Erythroblast (primary cell): Measurements from ENCODE around the gene PHKB.

Experiments used
- GATA1 ChIP-seq: IDR thresholded peaks from 2 replicates; pipeline ENCODE4 v1.6.1; 2011; ENCODE audit warnings: low read depth, mild to moderate bottlenecking, control low read depth, low read length, moderate library complexity
- POLR2A ChIP-seq: IDR thresholded peaks from 2 replicates; pipeline ENCODE4 v1.6.1; 2011; ENCODE audit warnings: mild to moderate bottlenecking, low read length

DNA sequence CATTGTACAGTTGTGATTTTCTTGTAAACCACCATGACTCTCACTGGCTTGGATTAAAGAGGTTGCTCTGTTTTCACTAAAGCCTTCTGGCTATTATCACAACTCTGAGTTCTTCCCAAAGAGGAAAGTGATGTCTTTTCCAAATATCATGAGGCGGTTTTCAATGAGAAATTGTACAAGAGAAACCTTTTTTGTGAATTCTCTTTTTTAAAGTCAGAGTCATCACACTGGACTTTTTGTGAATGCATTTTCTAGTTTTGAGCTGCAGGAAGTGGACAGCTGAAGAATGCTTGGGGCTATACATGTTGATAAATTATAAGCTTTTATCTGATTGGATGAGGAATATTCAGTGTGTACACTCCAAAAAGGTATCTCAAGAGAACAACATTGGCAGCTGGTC is 100.2 kb downstream of the PHKB start:
- TF ChIP-seq POLR2A (no peak), GATA1 (no peak)
